Heart right ventricle (tissue), 16 donors: ENCODE data around the gene DNALI1. TPM values are rescaled to one million over a fixed set of nuclear protein-coding genes. Genes with fewer than 3 reads are reported as not detected.

Source experiments
- ATAC-seq, 8 donors: fragments of 200-7000 bp; cut with Tn5 transposase; one replicate each; pipeline ENCODE4 v1.9.1; 2020; ENCODE audit warnings: mild to moderate bottlenecking in 8 of 8, moderate library complexity in 8 of 8, moderate number of reproducible peaks in 1 of 8
- DNase-seq, 2 donors: peaks; one replicate each; pipeline ENCODE4 v3.0.0-alpha.2; 2020
- H3K27ac ChIP-seq, 10 donors: fragments of 200-600 bp; sonication (generic) in 2 of 10; one replicate each; pipeline versions ENCODE4 v1.5.0 to v1.8.0; 2020 to 2022; ENCODE audit warnings: mild to moderate bottlenecking in 3 of 10
- H3K27me3 ChIP-seq, 7 donors: fragments of 200-600 bp; one replicate each; pipeline ENCODE4 v1.8.0; 2021 to 2022; ENCODE audit warnings: mild to moderate bottlenecking in 2 of 7
- H3K36me3 ChIP-seq, 9 donors: fragments of 200-600 bp; sonication (generic) in 1 of 9; one replicate each; pipeline versions ENCODE4 v1.5.0 to v1.8.0; 2020 to 2022; ENCODE audit warnings: mild to moderate bottlenecking in 2 of 9
- H3K4me1 ChIP-seq, 9 donors: fragments of 200-600 bp; sonication (generic) in 1 of 9; one replicate each; pipeline versions ENCODE4 v1.5.0 to v1.8.0; 2020 to 2022; ENCODE audit warnings: mild to moderate bottlenecking in 4 of 9
- H3K4me3 ChIP-seq, 10 donors: fragments of 200-600 bp; sonication (generic) in 2 of 10; one replicate each; pipeline versions ENCODE4 v1.5.0 to v1.8.0; 2020 to 2022; ENCODE audit warnings: mild to moderate bottlenecking in 7 of 10, moderate library complexity in 2 of 10
- H3K9me3 ChIP-seq, 11 donors: fragments of 200-600 bp in 10 of 11; sonication (generic) in 2 of 11; one replicate each; pipeline versions ENCODE4 v1.5.0 to v1.8.0; 2013 to 2022; ENCODE audit warnings: mild to moderate bottlenecking in 2 of 11, control low read depth in 1 of 11, moderate library complexity in 1 of 11
- WGBS, 2 donors: extraction: QIAGEN DNeasy Blood & Tissue Kit; methylation state at CpG; one replicate each; pipeline ENCODE4 v1.1.7; 2013; ENCODE audit warnings: inconsistent platforms in 1 of 2; 5-methylcytosine and 5-hydroxymethylcytosine counted together
- intact Hi-C, 10 donors: fragments of 100-400 bp; cut with DNase I; formaldehyde crosslinking; loops; one replicate each; pipeline versions ENCODE4 v1.11.1 to v1.14.2; 2022
- polyA plus RNA-seq, 2 donors: library from polyadenylated mRNA; stranded (reverse); fragments of 200-250 nt; gene quantifications; one replicate each; pipeline ENCODE4 v1.2.3, GENCODE V29; 2013
- total RNA-seq, 10 donors: library from RNA; stranded (reverse); fragmentation: NEBNext Ultra II Directional in 3 of 10; extraction: Animal tissue kit (Norgen Biotek cat#: 25700) in 3 of 10; gene quantifications; one replicate each; pipeline versions ENCODE4 v1.2.1 to v1.2.4, GENCODE V29; 2021 to 2023
- TF ChIP-seq, protein P1 (sequence below), 9 donors: fragments of 200-600 bp; sonication (generic) in 2 of 9; IDR thresholded peaks; one replicate each; pipeline versions ENCODE4 v1.5.0 to v1.8.0; 2021 to 2022; ENCODE audit warnings: antibody characterized with exemption in 9 of 9, mild to moderate bottlenecking in 5 of 9, moderate library complexity in 1 of 9
- donor health status: Arrhythmogenic right ventricular cardiomyopathy.
- donor health status: ischemic (EF 13 %, LVEDD 7.1; RV severe dilation, severe dysfunction).
- donor health status: healthy with polysubstance abuse.
- donor health status: DM: no; HTN: yes; CAD: no.
- donor health status: DM: no; HTN: no; CAD: no.
- donor health status: ischemic (EF 25% LVEDD 6.9; RV normal size, moderate dysfunction).
- donor health status: ischemic (EF 25% LVEDD 5.7; RV mildly dilated, moderate dysfunction).
- donor health status: healthy.
- donor health status: DM: yes; HTN: yes; CAD: no.
- donor health status: Ischemic cardiomyopathy.
- donor health status: ischemic (EF 35%, LVEDD 5.7; RV mildly dilated, moderate dysfunction).
- donor health status: nonischemic (EF 11% LVEDD 7.7; RV severe dilation, severe dysfunction).
- donor health status: DM: yes; HTN: yes; CAD: no.
- donor health status: PGD.
- donor health status: ischemic (EF 29% LVEDD 5.4; RV normal size, mild dysfunction).
- donor health status: nonischemic (EF 23%, LVEDD 6.1; RV moderate dilation, normal function).

The DNALI1 gene
- total and polyA plus RNA-seq, 12 donors = 1.9 to 9.4 (median 4.0) TPM

DNA sequence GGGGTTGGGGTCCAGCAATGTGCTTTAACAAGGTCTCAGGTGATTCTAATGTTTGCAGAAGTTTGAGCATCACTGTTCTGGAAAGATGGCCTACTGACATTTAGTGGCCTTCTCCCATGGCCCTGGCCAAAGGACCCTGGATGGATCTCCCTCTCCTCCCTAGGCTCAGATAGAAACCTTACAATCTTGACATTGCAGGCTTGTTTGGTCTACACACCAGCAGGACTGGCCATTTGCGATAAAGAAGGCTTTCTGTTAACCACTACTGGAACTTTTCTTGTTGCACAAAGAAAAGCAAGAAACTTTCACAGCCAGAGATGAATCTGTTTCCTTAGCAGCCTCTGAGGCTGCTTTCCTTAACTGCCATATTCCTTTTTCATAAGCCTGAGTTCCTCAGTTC lies 6.2 kb downstream of the DNALI1 start:
- no peak overlapping the region for H3K27ac ChIP-seq
- H3K27me3 ChIP-seq = no peaks in the 10 kb centered on the region
- DNase-seq (no peak), ATAC-seq (no peak)
- no peak overlapping the region for H3K4me3 ChIP-seq
- TF ChIP-seq, protein P1, sequence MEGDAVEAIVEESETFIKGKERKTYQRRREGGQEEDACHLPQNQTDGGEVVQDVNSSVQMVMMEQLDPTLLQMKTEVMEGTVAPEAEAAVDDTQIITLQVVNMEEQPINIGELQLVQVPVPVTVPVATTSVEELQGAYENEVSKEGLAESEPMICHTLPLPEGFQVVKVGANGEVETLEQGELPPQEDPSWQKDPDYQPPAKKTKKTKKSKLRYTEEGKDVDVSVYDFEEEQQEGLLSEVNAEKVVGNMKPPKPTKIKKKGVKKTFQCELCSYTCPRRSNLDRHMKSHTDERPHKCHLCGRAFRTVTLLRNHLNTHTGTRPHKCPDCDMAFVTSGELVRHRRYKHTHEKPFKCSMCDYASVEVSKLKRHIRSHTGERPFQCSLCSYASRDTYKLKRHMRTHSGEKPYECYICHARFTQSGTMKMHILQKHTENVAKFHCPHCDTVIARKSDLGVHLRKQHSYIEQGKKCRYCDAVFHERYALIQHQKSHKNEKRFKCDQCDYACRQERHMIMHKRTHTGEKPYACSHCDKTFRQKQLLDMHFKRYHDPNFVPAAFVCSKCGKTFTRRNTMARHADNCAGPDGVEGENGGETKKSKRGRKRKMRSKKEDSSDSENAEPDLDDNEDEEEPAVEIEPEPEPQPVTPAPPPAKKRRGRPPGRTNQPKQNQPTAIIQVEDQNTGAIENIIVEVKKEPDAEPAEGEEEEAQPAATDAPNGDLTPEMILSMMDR (IDR thresholded peaks at IDR 0.05) = no peak
- intact Hi-C loops = no loop called here
- no peaks in the 10 kb centered on the region for H3K4me1 ChIP-seq
- H3K9me3 ChIP-seq = no peaks in the 10 kb centered on the region
- WGBS, 2 donors = 86 to 96% methylated on average over 1 of the region's 1 CpG
- peaks cover 0 to 61% (median 30%) of the 10 kb centered on the region in 9 donors for H3K36me3 ChIP-seq

DNA sequence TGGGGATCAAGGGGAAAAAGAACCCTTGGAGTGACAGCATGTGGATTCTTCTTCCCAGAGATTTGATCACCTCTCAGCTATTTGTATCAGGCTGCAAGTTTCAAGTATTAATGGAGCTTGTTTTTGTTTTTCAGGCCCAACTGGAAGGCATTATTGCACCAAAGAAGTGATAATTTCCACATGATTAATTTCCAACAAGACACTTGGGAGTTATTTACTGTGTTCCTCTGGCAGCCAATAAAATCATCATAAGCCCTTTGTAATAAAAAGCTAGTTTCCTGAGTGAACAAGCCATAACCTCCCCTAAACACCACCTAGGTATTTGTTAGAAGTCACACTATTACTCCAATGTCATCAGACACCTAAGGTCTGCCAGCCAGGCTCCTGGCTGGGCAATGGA lies 8.2 kb downstream of the DNALI1 start:
- peaks cover 0 to 80% (median 43%) of the 10 kb centered on the region in 9 donors for H3K36me3 ChIP-seq
- no peaks in the 10 kb centered on the region for H3K9me3 ChIP-seq
- H3K27ac ChIP-seq = no peak overlapping the region
- ATAC-seq = no peak
- intact Hi-C loops = no loop called here
- H3K4me1 ChIP-seq = no peaks in the 10 kb centered on the region
- no peak for DNase-seq
- no peaks in the 10 kb centered on the region for H3K27me3 ChIP-seq
- no peak overlapping the region for H3K4me3 ChIP-seq
- TF ChIP-seq, protein P1 (IDR thresholded peaks at IDR 0.05) = no peak

DNA sequence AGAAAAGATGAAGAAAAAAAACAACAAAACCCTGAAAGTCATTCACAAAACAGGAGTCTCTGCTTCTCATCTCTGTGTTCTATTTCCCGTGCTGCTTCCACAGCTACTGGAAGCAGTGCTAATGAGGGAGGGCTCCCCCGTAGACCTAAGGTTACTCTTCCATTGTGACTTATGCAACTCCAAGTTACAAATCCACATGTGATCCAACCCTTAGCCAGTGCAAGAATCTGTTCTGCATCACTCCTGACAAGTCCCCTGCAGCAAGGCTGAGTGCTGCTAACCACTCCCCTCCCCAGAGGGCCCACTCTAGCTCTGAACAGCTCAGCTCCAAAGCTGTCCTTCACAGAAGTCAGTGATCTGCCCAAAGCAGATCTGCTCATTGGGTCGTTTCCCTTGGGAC lies 10.3 kb downstream of the DNALI1 start:
- H3K4me1 ChIP-seq = no peaks in the 10 kb centered on the region
- TF ChIP-seq, protein P1 (IDR thresholded peaks at IDR 0.05) = no peak
- no peak for DNase-seq
- WGBS, 2 donors = 63 to 79% methylated on average over 3 of the region's 3 CpGs
- no peak overlapping the region for H3K27ac ChIP-seq
- no peak for ATAC-seq
- intact Hi-C loops = no loop called here
- H3K27me3 ChIP-seq = no peaks in the 10 kb centered on the region
- H3K9me3 ChIP-seq = no peaks in the 10 kb centered on the region
- H3K4me3 ChIP-seq = no peak overlapping the region
- peaks cover 0 to 98% (median 54%) of the 10 kb centered on the region in 9 donors for H3K36me3 ChIP-seq

DNA sequence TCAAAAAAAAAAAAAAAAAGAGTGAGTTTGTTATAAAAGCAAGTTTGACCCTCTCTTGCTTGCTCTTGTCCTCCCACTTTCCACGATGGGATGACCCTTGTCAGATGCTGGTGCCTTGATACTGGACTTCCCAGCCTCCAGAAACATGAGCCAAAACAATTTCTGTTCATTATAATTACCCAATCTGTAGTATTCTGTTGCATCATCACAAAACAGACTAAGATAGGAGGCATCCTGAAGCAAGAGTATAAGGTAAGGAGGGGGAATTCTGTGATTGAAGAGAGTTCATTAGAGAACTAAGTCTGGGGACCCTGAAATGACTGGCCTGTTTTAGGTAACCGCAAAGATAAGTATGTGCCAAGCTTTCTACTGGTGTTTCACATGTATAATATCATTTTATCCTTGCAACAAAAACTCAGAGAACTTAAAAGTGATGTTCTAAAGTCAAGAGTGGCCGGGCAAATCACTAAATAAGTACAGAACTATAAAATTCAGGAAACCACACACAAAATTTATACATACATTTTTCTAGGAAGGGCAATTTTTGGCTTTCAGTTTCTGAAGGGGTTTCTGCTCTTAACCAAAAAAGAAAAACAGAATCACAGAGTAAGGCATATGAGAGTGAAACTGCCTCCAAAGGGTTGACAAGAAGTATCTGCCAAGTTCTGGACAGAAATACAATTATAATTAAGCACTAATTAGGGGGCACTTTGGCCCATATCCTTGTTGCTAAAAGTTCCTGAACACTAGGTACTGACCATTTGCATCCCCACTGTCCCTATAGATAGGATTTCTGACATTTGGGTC lies 14.0 kb downstream of the DNALI1 start:
- H3K27me3 ChIP-seq = no peaks in the 10 kb centered on the region
- ATAC-seq (no peak), DNase-seq (no peak)
- no peak overlapping the region for H3K27ac ChIP-seq
- intact Hi-C loops = no loop called here
- H3K4me1 ChIP-seq = no peaks in the 10 kb centered on the region
- no peaks in the 10 kb centered on the region for H3K9me3 ChIP-seq
- peaks cover 9 to 100% (median 86%) of the 10 kb centered on the region in 9 donors for H3K36me3 ChIP-seq
- TF ChIP-seq, protein P1 (IDR thresholded peaks at IDR 0.05) = no peak
- WGBS, 2 donors = 95 to 97% methylated on average over 3 of the region's 3 CpGs
- no peak overlapping the region for H3K4me3 ChIP-seq
